GM12892 (cell line): ENCODE measurements around the gene CYREN.

ENCODE experiments used
- POLR2A ChIP-seq: IDR thresholded peaks from 2 replicates; pipeline ENCODE4 v1.6.1; 2011; ENCODE audit warnings: low read depth, low read length, control low read depth
- POLR2AphosphoS5 ChIP-seq: IDR thresholded peaks from 2 replicates; pipeline ENCODE4 v1.6.1; 2011; ENCODE audit warnings: low read depth, low read length, control low read depth

DNA sequence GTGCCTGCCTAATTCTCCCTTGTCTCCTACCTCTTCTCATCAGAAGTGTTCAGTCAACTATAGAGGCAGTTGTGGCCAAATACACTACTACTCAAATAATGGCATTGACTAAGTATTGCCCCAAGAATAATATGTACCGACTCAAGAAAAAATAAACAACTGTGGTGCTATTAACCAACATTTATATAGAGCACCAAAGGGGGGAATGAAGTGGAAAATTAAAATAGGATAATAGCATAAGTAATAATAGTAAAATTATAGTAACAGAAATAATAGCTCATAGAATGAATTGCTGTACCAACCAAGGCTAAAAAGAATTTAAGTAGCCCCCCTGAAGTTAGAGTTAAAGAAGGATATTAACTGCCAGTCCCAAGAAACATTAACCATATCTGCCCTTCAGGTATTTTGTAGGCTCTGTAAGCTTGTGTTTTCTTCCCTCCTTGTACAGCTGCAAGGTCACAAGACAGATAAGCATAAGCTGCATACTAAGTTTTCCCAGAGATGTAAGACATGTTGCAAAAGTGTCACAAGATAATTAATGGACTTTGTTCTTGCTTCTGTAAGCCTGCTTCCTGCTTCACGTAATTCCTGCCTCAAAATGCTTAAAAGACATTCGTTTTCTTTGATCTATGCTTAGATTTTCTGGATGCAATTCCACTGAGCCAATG is 10.9 kb upstream of the CYREN start:
- TF ChIP-seq POLR2AphosphoS5 (no peak), POLR2A (no peak)
